Right cardiac atrium (tissue), 5 donors: ENCODE measurements around the gene PIK3CD. TPM values are rescaled to one million over a fixed set of nuclear protein-coding genes. Genes with fewer than 3 reads are reported as not detected.

Source experiments
- ATAC-seq, 2 donors: fragments of 200-7000 bp; cut with Tn5 transposase; one replicate each; pipeline versions ENCODE4 v1.8.0 to v1.9.1; 2020; ENCODE audit warnings: moderate library complexity in 2 of 2, mild to moderate bottlenecking in 1 of 2
- DNase-seq, 3 donors: peaks; one replicate each; pipeline ENCODE4 v3.0.0-alpha.2; 2020
- H3K27ac ChIP-seq: one replicate; pipeline ENCODE4 v1.5.1; 2013; ENCODE audit warnings: mild to moderate bottlenecking, low read length, control low read depth, moderate library complexity
- H3K27me3 ChIP-seq: one replicate; pipeline ENCODE4 v1.6.1; 2013; ENCODE audit not compliant: control insufficient read depth, insufficient read depth
- H3K4me1 ChIP-seq: one replicate; pipeline ENCODE4 v1.6.1; 2013; ENCODE audit warnings: low read length; ENCODE audit not compliant: control insufficient read depth, insufficient read depth
- H3K4me3 ChIP-seq: one replicate; pipeline ENCODE4 v1.5.1; 2013; ENCODE audit warnings: low read length, control low read depth
- H3K9me3 ChIP-seq: one replicate; pipeline ENCODE4 v1.6.1; 2013; ENCODE audit warnings: low read length; ENCODE audit not compliant: control insufficient read depth
- WGBS: extraction: QIAGEN DNeasy Blood & Tissue Kit; methylation state at CpG from one replicate; pipeline ENCODE4 v1.1.7; 2013; 5-methylcytosine and 5-hydroxymethylcytosine counted together
- intact Hi-C, 4 donors: fragments of 100-400 bp; cut with DNase I; formaldehyde crosslinking; loops; one replicate each; pipeline versions ENCODE4 v1.11.0 to v1.14.0; 2022 to 2023
- long read RNA-seq, 4 donors: library from polyadenylated mRNA; unstranded; transcript quantifications; one replicate each; pipeline ENCODE4 v2.0.0, GENCODE V29; 2020 to 2021
- polyA plus RNA-seq: library from polyadenylated mRNA; stranded (reverse); fragments of 200-250 nt; gene quantifications from one replicate; pipeline ENCODE4 v1.2.3, GENCODE V29; 2013
- total RNA-seq, 4 donors: library from RNA; stranded (reverse); fragmentation: NEBNext Ultra II Directional; extraction: Animal tissue kit (Norgen Biotek cat#: 25700); gene quantifications; one replicate each; pipeline ENCODE4 v1.2.1, GENCODE V29; 2021
- donor health status: healthy with polysubstance abuse.
- donor health status: DM: no; HTN: yes; CAD: no.
- donor health status: DM: no; HTN: no; CAD: no.
- donor health status: DM: no; HTN: yes; CAD: no; lungs with severe emphysema.
- donor health status: DM: yes; HTN: yes; CAD: no.

Gene PIK3CD
- total RNA-seq (1 to 10 TPM; 3.8 to 5.9 (median 4.5) TPM), polyA plus RNA-seq (3.0 TPM)
- long read RNA-seq, donor 1, partial matches to known transcripts = 5 of 8 reads
- long read RNA-seq, donor 1, other reads (novel, unspliced or antisense) = 3 of 8 reads
- long read RNA-seq, donor 2, partial matches to known transcripts = 2 of 5 reads
- long read RNA-seq, donor 2, other reads (novel, unspliced or antisense) = 3 of 5 reads
- long read RNA-seq, donor 3, partial matches to known transcripts = 4 of 8 reads
- long read RNA-seq, donor 3, other reads (novel, unspliced or antisense) = 4 of 8 reads
- long read RNA-seq, donor 4, partial matches to known transcripts = 0 of 3 reads
- long read RNA-seq, donor 4, other reads (novel, unspliced or antisense) = 3 of 3 reads

DNA sequence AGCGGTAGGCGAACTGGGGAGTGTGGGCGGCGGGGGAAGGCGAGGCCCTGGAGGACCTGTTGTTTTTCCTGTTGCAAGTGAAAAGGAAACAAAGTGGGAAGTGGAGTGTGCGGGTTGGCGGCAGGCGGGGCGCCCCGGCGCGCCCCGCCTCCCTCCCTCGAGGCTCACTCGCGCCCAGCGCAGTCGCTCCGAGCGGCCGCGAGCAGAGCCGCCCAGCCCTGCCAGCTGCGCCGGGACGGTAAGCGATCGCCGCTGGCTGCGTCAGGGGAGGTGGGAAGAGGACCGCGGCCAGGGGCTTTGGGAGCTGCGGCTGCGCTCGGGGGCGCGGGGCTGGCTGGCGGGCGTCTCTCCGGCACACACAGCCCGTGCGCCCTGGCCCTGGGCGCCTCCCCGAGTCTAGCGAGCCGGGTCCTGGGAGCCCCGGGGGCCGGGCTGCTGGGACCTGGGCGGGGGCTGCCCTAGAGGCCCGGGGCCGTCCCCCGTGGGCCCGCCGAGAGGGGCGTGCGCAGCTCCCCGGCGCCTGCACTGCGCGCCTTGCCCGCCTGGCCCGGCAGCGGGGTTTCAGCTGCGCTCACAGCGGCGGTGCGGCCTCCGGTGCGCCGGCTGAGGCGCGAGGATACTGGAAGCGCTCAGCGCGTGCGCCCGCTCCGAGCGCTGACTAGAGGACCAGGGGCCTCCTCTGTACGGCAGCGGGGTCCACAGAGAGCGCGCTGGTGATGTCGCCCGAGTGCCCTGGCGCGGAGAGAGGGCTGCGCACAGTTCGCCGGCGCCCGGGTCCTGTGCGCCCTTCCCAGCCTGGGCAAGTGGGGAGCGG, at the start of gene PIK3CD:
TSS of gene PIK3CD (plus strand) at position 167 of the 814 bp plus-strand sequence. CDS start 58,725 bp downstream, outside the sequence.
- under 1% methylated on average over 94 of the region's 94 CpGs for WGBS
- Histone ChIP-seq H3K9me3 (no peaks in the 10 kb centered on the region), H3K27me3 (no peaks in the 10 kb centered on the region), H3K27ac (no peak within 1 kb of the TSS), H3K4me1 (no peaks in the 10 kb centered on the region), H3K4me3 (peak within 1 kb of the TSS; percentile 61)
- intact Hi-C loops = no loop called here
- peak; percentile 56 for ATAC-seq
- DNase-seq = peak; percentile 19 to 75 (median 67)

DNA sequence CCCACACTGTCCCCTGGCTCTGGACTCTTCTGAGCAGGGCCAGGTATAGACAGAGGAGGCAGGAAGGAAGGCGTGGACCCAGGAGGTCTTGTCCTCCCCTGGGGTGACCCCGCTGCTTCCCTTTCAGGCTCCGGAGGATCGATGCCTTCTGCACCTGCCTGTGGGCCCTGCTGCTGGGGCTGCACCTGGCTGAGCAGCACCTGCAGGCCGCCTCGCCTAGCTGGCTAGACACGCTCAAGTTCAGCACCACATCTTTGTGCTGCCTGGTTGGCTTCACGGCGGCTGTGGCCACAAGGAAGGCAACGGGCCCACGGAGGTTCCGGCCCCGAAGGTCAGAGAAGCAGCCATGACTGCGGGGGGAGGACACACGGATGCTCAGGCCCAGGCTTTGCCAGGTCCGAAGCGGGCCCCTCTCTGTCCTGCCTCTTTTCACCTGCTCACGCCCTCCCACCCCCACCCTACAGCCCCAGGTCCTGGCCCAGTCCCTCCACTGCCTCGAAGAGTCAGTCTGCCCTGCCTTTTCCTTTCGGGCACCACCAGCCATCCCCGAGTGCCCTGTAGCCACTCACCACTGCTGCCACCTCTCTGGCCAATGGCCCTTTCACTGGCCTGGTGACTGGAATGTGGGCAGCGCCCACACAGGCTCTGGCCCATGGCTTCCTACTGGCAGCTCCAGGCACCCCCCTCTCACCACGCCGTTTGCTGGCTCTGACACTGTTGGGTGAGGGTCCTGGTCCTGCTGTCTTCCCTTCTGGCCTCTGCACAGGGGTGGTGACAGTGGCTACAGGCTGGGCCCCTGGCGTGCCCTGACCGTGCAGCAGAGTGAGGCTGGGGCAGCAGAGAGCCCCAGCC, 49.4 kb upstream of the PIK3CD start:
- peak in 1 of 3 donors; percentile 43 for DNase-seq
- H3K27ac ChIP-seq = no peak overlapping the region
- intact Hi-C loops = no loop called here
- no peak for ATAC-seq
- no peaks in the 10 kb centered on the region for H3K4me1 ChIP-seq
- H3K27me3 ChIP-seq = no peaks in the 10 kb centered on the region
- H3K9me3 ChIP-seq = no peaks in the 10 kb centered on the region
- 95% methylated on average over 26 of the region's 26 CpGs for WGBS
- H3K4me3 ChIP-seq = no peak overlapping the region

DNA sequence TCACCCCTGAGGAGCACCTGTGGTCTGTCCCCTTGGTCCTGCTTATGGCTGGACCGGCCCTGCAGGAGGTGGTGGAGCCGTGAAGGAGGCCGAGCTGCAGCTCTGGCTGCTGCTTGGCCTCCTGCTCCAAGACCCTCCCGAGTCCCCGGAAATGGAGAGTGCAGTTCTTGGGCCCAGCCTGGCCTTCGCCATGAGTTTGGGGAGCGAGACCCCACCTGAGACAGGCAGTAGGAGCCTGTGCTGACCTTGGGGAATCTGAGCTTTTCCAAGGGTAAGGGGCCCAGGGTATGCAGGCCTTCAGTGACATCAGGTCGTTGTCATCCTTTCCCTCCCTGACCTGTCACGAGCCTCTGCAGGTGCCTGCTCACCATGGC, 48.8 kb upstream of the PIK3CD start:
- WGBS = 95% methylated on average over 9 of the region's 9 CpGs
- DNase-seq = no peak
- intact Hi-C loops = no loop called here
- Histone ChIP-seq H3K4me3 (no peak overlapping the region), H3K9me3 (no peaks in the 10 kb centered on the region), H3K27ac (no peak overlapping the region), H3K4me1 (no peaks in the 10 kb centered on the region), H3K27me3 (no peaks in the 10 kb centered on the region)
- no peak for ATAC-seq

GRCh38 chr1:9603307-9603706, 48.2 kb upstream of the PIK3CD start:
- H3K9me3 ChIP-seq = no peaks in the 10 kb centered on the region
- no peak overlapping the region for H3K4me3 ChIP-seq
- no peaks in the 10 kb centered on the region for H3K27me3 ChIP-seq
- peak in 1 of 3 donors; percentile 34 for DNase-seq
- intact Hi-C loops = no loop called here
- H3K4me1 ChIP-seq = no peaks in the 10 kb centered on the region
- WGBS = 93% methylated on average over 14 of the region's 14 CpGs
- no peak for ATAC-seq
- no peak overlapping the region for H3K27ac ChIP-seq

- no peak for ATAC-seq
- Histone ChIP-seq H3K27me3 (no peaks in the 10 kb centered on the region), H3K9me3 (no peaks in the 10 kb centered on the region), H3K27ac (no peak overlapping the region), H3K4me1 (no peaks in the 10 kb centered on the region), H3K4me3 (no peak overlapping the region)
- peak; percentile 13 to 66 (median 61) for DNase-seq
- intact Hi-C loops = no loop called here
- WGBS = 73% methylated on average over 42 of the region's 42 CpGs
These were observed 47.5 kb upstream of the PIK3CD start for GRCh38 chr1:9603766-9604753.

DNA sequence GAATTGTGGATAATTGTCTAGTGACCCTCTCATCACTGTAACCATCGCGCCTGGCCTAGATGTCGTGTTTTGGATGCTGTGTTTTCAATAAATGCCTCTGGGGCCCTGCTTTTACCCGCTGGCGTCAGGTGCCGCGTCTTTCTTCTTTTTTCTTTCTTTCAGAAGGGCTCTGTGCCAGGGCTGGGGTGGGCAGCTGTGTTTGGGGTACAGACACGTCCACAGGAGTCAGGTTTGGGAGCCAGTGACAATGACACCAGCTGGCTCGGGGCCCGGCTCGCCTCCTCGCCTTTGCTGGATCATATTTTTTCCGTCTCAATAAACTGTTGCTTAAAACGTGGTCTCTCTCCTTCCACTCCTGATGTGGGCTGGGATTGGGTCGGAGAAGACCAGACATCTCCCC, 46.7 kb upstream of the PIK3CD start:
- intact Hi-C loops = no loop called here
- H3K9me3 ChIP-seq = no peaks in the 10 kb centered on the region
- 89% methylated on average over 15 of the region's 15 CpGs for WGBS
- H3K27me3 ChIP-seq = no peaks in the 10 kb centered on the region
- ATAC-seq (no peak), DNase-seq (peak in 1 of 3 donors; percentile 24)
- no peaks in the 10 kb centered on the region for H3K4me1 ChIP-seq
- H3K27ac ChIP-seq = no peak overlapping the region
- no peak overlapping the region for H3K4me3 ChIP-seq

DNA sequence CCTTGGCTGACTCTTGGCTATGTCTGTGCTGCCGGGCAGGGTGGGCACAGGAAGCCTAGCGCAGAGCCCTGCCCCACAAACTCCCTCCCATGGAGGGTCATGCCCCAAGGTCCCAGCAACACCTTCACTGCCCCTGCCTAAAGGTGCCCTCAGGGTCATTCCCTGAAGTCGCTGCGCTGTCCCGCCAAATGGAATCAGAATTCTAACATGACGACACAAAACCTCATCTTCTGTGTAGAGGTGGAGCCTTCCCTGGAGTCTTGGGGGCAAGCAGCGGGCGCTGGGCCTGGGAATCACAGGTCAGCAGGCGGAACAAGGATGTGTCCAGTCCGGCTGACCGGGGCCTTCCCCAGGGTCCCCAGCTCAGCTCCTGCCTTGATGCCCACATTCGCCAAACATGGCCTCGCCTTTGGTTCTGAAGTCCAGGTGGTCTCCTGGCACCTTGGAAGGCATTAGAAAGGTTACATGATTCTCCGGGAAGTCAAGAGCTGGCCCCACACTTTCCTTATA, 45.5 kb upstream of the PIK3CD start:
- no peaks in the 10 kb centered on the region for H3K4me1 ChIP-seq
- WGBS = 97% methylated on average over 14 of the region's 14 CpGs
- H3K9me3 ChIP-seq = no peaks in the 10 kb centered on the region
- no peak overlapping the region for H3K27ac ChIP-seq
- ATAC-seq = no peak
- no peak overlapping the region for H3K4me3 ChIP-seq
- H3K27me3 ChIP-seq = no peaks in the 10 kb centered on the region
- peak in 1 of 3 donors; percentile 33 for DNase-seq
- intact Hi-C loops = no loop called here

- H3K4me1 ChIP-seq = no peaks in the 10 kb centered on the region
- H3K9me3 ChIP-seq = no peaks in the 10 kb centered on the region
- ATAC-seq (no peak), DNase-seq (peak; percentile 34 to 66 (median 54))
- intact Hi-C loops = no loop called here
- no peak overlapping the region for H3K4me3 ChIP-seq
- H3K27ac ChIP-seq = peak overlapping the region; percentile 5
- H3K27me3 ChIP-seq = no peaks in the 10 kb centered on the region
- 81% methylated on average over 21 of the region's 21 CpGs for WGBS
These were observed 45.1 kb upstream of the PIK3CD start for GRCh38 chr1:9606458-9606857.

- Histone ChIP-seq H3K9me3 (no peaks in the 10 kb centered on the region), H3K4me3 (no peak overlapping the region), H3K4me1 (no peaks in the 10 kb centered on the region), H3K27me3 (no peaks in the 10 kb centered on the region), H3K27ac (peak overlapping the region; percentile 5)
- ATAC-seq (peak; percentile 59 to 65), DNase-seq (peak; percentile 27 to 71 (median 66))
- intact Hi-C loops = no loop called here
- WGBS = 58% methylated on average over 10 of the region's 10 CpGs
These were observed 44.6 kb upstream of the PIK3CD start for GRCh38 chr1:9606948-9607347.

- 84% methylated on average over 19 of the region's 19 CpGs for WGBS
- H3K4me1 ChIP-seq = no peaks in the 10 kb centered on the region
- no peaks in the 10 kb centered on the region for H3K27me3 ChIP-seq
- no peaks in the 10 kb centered on the region for H3K9me3 ChIP-seq
- ATAC-seq = no peak
- intact Hi-C loops = no loop called here
- H3K27ac ChIP-seq = no peak overlapping the region
- peak in 1 of 3 donors; percentile 52 for DNase-seq
- no peak overlapping the region for H3K4me3 ChIP-seq
These were observed 44.2 kb upstream of the PIK3CD start for GRCh38 chr1:9607352-9607751.
